CD4-positive, alpha-beta T cell treated with Interleukin-17A for 1 hour (primary cell): ENCODE measurements around the gene TTPAL.
A peak's percentile ranks its signal among the peaks of the same experiment; 100 is the strongest.

ENCODE experiments used
- DNase-seq: peaks from one replicate; pipeline ENCODE4 v3.0.0-alpha.2; 2020

TTPAL gene

GRCh38 chr20:44475694-44476560, at the start of gene TTPAL:
TSS of gene TTPAL (plus strand) at chr20:44475874. CDS start at chr20:44480000, 4,126 bp downstream.
- peak; percentile 88 for DNase-seq

GRCh38 chr20:44425923-44426322, 49.8 kb upstream of the TTPAL start:
- DNase-seq, result no peak

DNA sequence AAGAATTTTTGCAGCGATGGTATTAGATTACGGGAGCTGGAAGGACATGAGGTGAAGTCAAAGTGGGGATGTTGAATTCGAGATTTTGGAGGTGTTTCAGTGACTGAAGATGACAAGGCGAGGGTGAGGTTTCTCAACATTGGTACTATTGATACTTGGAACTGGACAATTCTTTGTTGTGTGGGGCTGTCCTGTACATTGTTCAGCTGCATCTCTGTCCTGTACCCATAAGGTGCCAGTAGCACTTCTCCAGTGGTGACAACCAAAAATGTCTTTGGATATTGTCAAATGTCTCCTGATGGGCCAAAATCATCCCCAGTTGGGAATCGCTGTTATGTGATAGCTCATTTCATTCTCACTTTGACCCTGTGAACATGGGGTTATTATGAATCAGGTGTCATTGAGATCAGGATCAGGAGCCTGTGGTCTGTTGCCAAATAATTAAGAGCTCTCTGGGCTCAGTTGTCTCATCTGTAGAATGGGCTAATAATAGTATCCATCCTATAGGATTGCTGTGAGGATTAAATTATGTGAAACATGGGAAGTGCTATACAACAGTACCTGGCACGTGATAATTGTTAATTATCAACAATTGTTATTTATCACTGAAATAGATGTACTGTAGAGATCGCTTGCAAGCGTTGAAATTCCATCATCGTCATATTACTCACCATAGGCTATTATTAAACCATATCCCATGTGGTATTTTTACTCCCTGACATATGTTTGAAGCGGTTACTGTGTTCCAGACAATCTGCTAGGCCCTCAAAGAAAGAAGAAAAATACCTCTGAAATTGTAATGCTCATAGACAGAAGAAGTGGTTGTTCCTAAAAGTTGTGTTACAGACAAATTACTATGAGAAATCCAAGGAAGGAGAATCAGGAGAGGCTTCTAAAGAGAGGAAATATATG, 48.5 kb upstream of the TTPAL start:
- DNase-seq, result no peak

GRCh38 chr20:44427804-44428173, 47.9 kb upstream of the TTPAL start:
- DNase-seq, result no peak

DNA sequence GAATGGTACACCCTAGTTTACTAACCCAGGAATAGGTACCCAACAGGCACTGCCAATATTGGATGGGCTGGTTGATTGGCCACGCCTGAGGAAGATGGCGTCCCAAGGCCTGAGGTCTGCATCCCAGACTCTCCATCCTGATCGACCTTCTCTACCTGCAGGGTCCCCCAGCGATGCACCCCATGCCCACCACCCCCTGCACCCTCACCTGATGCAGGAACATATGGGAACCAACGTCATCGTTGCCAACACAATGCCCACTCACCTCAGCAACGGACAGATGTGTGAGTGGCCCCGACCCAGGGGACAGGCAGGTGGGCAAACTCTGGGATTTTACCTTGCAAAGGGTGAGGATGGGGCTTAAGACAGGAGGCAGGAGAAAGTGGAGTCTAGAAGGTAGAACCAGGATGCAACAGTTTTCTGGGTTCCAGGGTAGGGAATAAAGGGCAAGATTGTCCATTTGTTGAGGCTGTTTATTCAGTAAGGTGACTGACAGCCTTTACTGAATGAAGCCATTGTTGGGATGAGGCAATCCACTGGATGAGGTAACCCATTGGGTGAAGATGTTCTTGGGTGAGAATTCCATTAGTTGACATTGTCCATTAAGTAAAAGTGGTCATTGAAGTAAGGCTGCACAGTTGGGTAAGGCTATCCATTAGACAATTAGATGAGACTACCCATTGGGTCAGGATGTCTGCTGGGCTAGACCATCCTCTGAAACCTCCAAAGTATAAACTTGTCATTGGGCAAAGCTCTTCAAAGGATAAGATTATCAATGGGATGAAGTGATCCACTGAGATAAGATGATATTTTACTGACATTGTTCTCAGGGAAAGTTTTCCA, 47.3 kb upstream of the TTPAL start:
- DNase-seq, result no peak

DNA sequence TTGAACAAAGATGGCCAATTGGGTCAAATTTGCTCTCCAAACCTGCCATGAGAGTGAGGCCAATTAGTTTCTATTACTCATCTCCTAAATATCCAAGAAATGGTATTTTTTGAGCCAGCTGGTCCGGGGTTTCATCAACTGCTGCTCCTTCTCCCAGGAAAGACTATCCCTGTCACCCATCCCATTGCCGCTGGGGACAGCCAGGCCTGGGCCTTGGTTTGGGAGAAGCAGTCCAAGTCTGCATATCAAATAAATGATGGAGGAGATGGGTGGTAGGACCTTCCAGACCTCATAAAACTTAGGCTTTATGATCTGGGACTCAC, 46.7 kb upstream of the TTPAL start:
- DNase-seq, result no peak

- no peak for DNase-seq
These were observed 46.0 kb upstream of the TTPAL start for GRCh38 chr20:44429419-44430269.

DNA sequence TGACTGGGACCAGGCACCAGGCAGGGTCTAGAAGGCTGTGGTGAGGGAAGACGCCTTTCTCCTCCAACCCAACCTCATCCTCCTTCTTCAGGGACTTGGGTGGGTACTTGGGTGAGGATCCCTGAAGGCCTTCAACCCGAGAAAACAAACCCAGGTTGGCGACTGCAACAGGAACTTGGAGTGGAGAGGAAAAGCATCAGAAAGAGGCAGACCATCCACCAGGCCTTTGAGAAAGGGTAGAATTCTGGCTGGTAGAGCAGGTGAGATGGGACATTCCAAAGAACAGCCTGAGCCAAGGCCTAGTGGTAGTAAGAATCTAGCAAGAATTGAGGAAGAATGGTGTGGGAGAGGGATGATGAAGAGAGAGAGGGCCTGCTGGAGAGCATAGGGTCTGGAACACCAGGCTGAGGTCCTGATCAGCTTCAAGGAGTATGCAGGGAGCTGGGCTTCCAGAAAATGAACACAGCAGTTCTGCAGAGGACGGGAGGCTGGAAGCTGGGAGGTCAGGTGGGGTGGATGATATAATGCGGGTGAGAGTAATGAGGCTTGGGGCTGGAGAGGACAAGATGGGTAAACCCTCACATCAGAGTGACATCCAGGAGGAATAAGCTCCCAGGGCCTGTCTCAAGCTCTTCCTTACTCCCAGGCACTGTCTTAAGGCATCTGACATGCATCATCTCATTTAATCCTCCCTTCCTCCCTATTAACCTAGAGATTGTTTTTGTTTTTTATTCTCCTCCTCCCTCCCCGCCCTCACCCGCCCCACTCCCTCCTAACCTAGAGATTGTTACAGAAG, 45.2 kb upstream of the TTPAL start:
- no peak for DNase-seq

DNA sequence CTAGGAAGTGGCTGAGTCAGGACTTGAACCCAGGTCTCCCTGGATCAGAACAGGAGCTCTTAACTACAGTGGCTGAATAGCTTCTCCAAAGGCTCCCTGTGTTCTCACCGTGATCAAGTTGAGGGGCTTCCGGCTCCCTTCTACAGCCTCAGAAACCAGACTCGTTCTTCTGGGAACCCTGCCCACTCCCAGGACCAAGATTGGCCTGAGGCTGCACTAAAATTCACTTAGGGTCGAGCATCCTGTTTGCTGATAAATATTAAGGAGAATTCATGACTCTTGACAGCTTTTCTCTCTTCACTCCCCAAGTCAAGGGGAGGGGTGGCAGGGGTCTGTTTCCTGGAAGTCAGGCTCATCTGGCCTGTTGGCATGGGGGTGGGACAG, 44.6 kb upstream of the TTPAL start:
- DNase-seq, result no peak

DNA sequence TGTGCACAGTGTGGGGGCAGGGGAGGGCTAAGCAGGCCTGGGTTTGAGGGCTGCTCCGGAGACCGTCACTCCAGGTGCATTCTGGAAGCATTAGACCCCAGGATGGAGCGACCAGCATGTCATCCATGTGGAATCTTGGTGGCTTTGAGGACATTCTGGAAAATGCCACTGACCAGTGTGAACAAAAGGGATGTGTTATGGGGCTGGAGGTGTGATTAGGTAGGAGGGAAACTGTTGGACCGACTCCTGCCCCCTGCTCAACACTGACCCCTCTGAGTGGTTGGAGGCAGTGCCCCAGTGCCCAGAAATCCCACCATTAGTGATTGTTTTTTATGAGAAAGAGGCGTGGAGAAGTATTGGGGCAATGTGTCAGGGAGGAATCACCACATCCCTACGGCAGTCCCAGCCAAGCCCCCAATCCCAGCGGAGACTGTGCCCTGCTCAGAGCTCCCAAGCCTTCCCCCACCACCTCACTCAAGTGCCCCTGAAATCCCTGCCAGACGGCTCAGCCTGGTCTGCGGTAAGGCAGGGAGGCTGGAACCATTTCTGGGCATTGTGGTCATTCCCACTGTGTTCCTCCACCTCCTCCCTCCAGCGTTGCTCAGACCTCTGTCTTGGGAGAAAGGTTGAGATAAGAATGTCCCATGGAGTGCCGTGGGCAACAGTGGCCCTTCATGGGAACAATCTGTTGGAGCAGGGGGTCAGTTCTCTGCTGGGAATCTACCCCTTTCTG, 44.0 kb upstream of the TTPAL start:
- no peak for DNase-seq

- DNase-seq, result no peak
These were observed 42.8 kb upstream of the TTPAL start for GRCh38 chr20:44432618-44433577.

- DNase-seq, result no peak
These were observed 41.7 kb upstream of the TTPAL start for GRCh38 chr20:44433751-44434538.

GRCh38 chr20:44435630-44436335, 39.9 kb upstream of the TTPAL start:
- DNase-seq, result no peak

- DNase-seq, result no peak
These were observed 39.3 kb upstream of the TTPAL start for GRCh38 chr20:44436393-44436792.

DNA sequence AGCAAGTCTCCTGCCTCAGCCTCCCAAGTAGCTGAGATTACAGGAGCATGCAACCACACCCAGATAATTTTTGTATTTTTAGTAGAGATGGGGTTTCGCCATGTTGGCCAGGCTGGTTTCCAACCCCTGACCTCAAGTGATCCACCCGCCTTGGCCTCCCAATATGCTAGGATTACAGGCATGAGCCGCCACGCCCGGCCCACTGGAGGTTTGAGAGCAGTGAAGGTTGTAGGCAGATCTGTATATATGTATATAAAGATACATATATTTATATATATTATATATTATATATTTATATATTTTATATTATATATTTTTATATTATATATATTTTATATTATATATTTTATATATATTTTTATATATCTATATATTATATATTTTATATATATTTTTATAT, 38.2 kb upstream of the TTPAL start:
- no peak for DNase-seq

DNA sequence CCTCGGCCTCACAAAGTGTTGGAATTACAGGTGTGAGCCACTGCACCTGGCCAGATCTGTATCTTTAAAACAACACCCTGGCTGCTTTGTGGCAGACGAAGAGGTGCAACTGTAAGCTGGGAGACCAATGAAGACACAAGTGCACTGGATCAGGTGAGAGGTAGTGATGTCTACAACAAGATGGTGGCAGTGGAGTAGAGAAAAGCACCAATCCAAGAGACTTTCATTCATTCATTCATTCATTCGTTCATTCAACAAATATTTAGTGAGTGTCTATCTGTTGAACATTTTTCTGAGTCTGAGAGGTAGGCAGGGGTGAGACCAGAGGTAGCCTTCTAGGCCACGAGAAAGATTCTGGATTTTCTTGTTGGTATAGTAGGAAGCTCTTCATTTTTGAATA, 36.9 kb upstream of the TTPAL start:
- no peak for DNase-seq

- no peak for DNase-seq
These were observed 36.4 kb upstream of the TTPAL start for GRCh38 chr20:44439318-44439717.
